Endometrial microvascular endothelial cells (primary cell): ENCODE results near the gene DDX42. TPM values are rescaled to one million over a fixed set of nuclear protein-coding genes. Genes with fewer than 3 reads are reported as not detected.
"Not testable (repeated sequence)": the region's sequence is repeated elsewhere in the genome, so short reads cannot be mapped to it uniquely, and the experiment has no call there.

Source experiments
- in situ Hi-C: cut with HindIII; loops from 2 replicates; pipeline ENCODE4 v1.10.0; 2017; ENCODE audit warnings: low sequenced_read_pairs, low pct_unique_long_range_greater_than_20kb; ENCODE audit errors: inconsistent ontology term
- total RNA-seq: library from RNA; depleted of rRNA; stranded (reverse); fragments of >200 nt; gene quantifications from one replicate; pipeline ENCODE4 v1.2.3, GENCODE V29; 2015; ENCODE audit errors: inconsistent ontology term

The DDX42 gene
- total RNA-seq, 1 donor from 2014 or later: 42.6 TPM

GRCh38 chr17:63774969-63775265, 947 bp downstream of the DDX42 start:
- in situ Hi-C loops: no loop called here

GRCh38 chr17:63775420-63775819, 1.4 kb downstream of the DDX42 start:
- in situ Hi-C loops: no loop called here

- in situ Hi-C loops: no loop called here
These were observed 6.5 kb downstream of the DDX42 start for GRCh38 chr17:63780507-63780906.

- in situ Hi-C loops: no loop called here
These were observed 7.0 kb downstream of the DDX42 start for GRCh38 chr17:63780928-63781327.

- in situ Hi-C loops: no loop called here
These were observed 9.6 kb downstream of the DDX42 start for GRCh38 chr17:63783522-63783921.

- in situ Hi-C loops: no loop called here
These were observed 11.6 kb downstream of the DDX42 start for GRCh38 chr17:63785556-63785955.

GRCh38 chr17:63786117-63786516, 12.1 kb downstream of the DDX42 start:
- in situ Hi-C loops: no loop called here

- in situ Hi-C loops: no loop called here
These were observed 13.2 kb downstream of the DDX42 start for GRCh38 chr17:63786971-63787711.

- in situ Hi-C loops: no loop called here
These were observed 16.1 kb downstream of the DDX42 start for GRCh38 chr17:63790057-63790456.

- in situ Hi-C loops: no loop called here
These were observed 18.2 kb downstream of the DDX42 start for GRCh38 chr17:63792055-63792729.

- in situ Hi-C loops: not testable (repeated sequence)
These were observed 22.4 kb downstream of the DDX42 start for GRCh38 chr17:63796375-63796774.

GRCh38 chr17:63798572-63799106, 24.7 kb downstream of the DDX42 start:
- in situ Hi-C loops: no loop called here

GRCh38 chr17:63800783-63801182, 26.8 kb downstream of the DDX42 start:
- in situ Hi-C loops: no loop called here

- in situ Hi-C loops: no loop called here
These were observed 30.4 kb downstream of the DDX42 start for GRCh38 chr17:63804328-63804727.

GRCh38 chr17:63805591-63805990, 31.6 kb downstream of the DDX42 start:
- in situ Hi-C loops: no loop called here

- in situ Hi-C loops: no loop called here
These were observed 36.0 kb downstream of the DDX42 start for GRCh38 chr17:63809970-63810369.

- in situ Hi-C loops: no loop called here
These were observed 42.2 kb downstream of the DDX42 start for GRCh38 chr17:63816123-63816522.

GRCh38 chr17:63816669-63817068, 42.7 kb downstream of the DDX42 start:
- in situ Hi-C loops: no loop called here

GRCh38 chr17:63817736-63818385, 43.9 kb downstream of the DDX42 start:
- in situ Hi-C loops: no loop called here

- in situ Hi-C loops: no loop called here
These were observed 45.2 kb downstream of the DDX42 start for GRCh38 chr17:63819131-63819530.
